Upper lobe of left lung (tissue), 4 donors: ENCODE measurements around the gene NPFFR1.

ENCODE experiments used
- CTCF ChIP-seq, 6 experiments: fragments of 450-650 bp in 4 of 6; fragments of 200-600 bp in 2 of 6; sonication (generic) in 2 of 6; IDR thresholded peaks; one replicate each; pipeline ENCODE4 v1.5.1; 2016 to 2019; ENCODE audit warnings: antibody characterized with exemption in 6 of 6
- EP300 ChIP-seq, 4 donors: sonication (generic); formaldehyde crosslinking; IDR thresholded peaks; one replicate each; pipeline ENCODE4 v1.5.1; 2017; ENCODE audit warnings: antibody characterized with exemption in 4 of 4, control low read depth in 2 of 4
- POLR2A ChIP-seq, 4 donors: fragments of 450-650 bp; IDR thresholded peaks; one replicate each; pipeline ENCODE4 v1.5.1; 2016 to 2017; ENCODE audit warnings: antibody characterized with exemption in 4 of 4, mild to moderate bottlenecking in 2 of 4
- POLR2AphosphoS5 ChIP-seq, 2 donors: sonication (generic); formaldehyde crosslinking; IDR thresholded peaks; one replicate each; pipeline ENCODE4 v1.5.1; 2017; ENCODE audit warnings: antibody characterized with exemption in 2 of 2

GRCh38 chr10:70283445-70284399, at the start of gene NPFFR1:
- TF ChIP-seq CTCF (IDR thresholded peaks at IDR 0.05) (peak in 2 of 6 experiments; percentile 6 to 15), EP300 (IDR thresholded peaks at IDR 0.05) (no peak), POLR2A (IDR thresholded peaks at IDR 0.05) (no peak), POLR2AphosphoS5 (IDR thresholded peaks at IDR 0.05) (no peak)
